22Rv1 (cell line): ENCODE measurements around the gene CHAT.

Experiments used
- H3K27ac ChIP-seq: fragments of 450-650 bp; 2 replicates; pipeline ENCODE4 v1.5.1; 2017
- ZFX ChIP-seq: fragments of 450-650 bp; IDR thresholded peaks from 2 replicates; pipeline ENCODE4 v1.6.1; 2017; ENCODE audit warnings: antibody characterized with exemption, borderline replicate concordance
- TF ChIP-seq, protein P1 (sequence below): fragments of 450-650 bp; IDR thresholded peaks from 2 replicates; pipeline ENCODE4 v1.5.1; 2017; ENCODE audit warnings: mild to moderate bottlenecking

CHAT gene

GRCh38 chr10:49609283-49610113 lies 4.3 kb upstream of the CHAT start:
- no peak overlapping the region for H3K27ac ChIP-seq
- TF ChIP-seq, protein P1, sequence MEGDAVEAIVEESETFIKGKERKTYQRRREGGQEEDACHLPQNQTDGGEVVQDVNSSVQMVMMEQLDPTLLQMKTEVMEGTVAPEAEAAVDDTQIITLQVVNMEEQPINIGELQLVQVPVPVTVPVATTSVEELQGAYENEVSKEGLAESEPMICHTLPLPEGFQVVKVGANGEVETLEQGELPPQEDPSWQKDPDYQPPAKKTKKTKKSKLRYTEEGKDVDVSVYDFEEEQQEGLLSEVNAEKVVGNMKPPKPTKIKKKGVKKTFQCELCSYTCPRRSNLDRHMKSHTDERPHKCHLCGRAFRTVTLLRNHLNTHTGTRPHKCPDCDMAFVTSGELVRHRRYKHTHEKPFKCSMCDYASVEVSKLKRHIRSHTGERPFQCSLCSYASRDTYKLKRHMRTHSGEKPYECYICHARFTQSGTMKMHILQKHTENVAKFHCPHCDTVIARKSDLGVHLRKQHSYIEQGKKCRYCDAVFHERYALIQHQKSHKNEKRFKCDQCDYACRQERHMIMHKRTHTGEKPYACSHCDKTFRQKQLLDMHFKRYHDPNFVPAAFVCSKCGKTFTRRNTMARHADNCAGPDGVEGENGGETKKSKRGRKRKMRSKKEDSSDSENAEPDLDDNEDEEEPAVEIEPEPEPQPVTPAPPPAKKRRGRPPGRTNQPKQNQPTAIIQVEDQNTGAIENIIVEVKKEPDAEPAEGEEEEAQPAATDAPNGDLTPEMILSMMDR, result no peak
- no peak for TF ChIP-seq ZFX

GRCh38 chr10:49610114-49610457 lies 3.8 kb upstream of the CHAT start, which contains the start of gene SLC18A3:
TSS of gene SLC18A3 (plus strand) at chr10:49610310. CDS start at chr10:49610741, 431 bp downstream.
- H3K27ac ChIP-seq, result no peak within 1 kb of the TSS
- TF ChIP-seq, protein P1, result no peak
- no peak for TF ChIP-seq ZFX

DNA sequence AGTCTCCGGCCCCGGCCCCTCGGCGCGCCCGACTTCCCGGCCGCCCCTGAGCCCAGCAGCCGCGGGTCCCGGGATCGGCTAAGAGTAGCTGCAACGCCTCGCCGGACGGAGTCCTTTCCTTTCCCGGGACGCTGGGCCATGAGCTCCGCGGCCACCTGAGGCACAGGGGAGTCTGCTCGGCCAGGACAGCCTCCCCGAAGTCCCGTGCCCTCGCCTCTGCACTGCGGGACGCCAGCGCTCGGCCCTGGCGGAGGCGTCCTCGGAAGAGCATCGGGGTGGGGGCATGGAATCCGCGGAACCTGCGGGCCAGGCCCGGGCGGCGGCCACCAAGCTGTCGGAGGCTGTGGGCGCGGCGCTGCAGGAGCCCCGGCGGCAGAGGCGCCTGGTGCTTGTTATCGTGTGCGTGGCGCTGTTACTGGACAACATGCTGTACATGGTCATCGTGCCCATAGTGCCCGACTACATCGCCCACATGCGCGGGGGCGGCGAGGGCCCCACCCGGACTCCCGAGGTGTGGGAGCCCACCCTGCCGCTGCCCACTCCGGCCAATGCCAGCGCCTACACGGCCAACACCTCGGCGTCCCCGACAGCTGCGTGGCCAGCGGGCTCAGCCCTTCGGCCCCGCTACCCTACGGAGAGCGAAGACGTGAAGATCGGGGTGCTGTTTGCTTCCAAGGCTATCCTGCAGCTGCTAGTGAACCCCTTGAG lies 3.2 kb upstream of the CHAT start:
- TF ChIP-seq ZFX, result no peak
- TF ChIP-seq, protein P1, result no peak
- H3K27ac ChIP-seq, result no peak overlapping the region

DNA sequence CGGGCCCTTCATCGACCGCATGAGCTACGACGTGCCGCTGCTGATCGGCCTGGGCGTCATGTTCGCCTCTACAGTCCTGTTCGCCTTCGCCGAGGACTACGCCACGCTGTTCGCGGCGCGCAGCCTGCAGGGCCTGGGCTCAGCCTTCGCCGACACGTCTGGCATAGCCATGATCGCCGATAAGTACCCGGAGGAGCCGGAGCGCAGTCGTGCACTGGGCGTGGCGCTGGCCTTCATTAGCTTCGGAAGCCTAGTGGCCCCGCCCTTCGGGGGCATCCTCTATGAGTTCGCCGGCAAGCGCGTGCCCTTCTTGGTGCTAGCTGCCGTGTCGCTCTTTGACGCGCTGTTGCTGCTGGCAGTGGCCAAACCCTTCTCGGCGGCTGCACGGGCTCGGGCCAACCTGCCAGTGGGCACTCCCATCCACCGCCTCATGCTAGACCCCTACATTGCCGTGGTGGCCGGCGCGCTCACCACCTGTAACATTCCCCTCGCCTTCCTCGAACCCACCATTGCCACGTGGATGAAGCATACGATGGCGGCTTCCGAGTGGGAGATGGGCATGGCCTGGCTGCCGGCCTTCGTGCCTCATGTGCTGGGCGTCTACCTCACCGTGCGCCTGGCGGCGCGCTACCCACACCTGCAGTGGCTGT lies 2.5 kb upstream of the CHAT start:
- H3K27ac ChIP-seq, result no peak overlapping the region
- TF ChIP-seq, protein P1, result no peak
- no peak for TF ChIP-seq ZFX

DNA sequence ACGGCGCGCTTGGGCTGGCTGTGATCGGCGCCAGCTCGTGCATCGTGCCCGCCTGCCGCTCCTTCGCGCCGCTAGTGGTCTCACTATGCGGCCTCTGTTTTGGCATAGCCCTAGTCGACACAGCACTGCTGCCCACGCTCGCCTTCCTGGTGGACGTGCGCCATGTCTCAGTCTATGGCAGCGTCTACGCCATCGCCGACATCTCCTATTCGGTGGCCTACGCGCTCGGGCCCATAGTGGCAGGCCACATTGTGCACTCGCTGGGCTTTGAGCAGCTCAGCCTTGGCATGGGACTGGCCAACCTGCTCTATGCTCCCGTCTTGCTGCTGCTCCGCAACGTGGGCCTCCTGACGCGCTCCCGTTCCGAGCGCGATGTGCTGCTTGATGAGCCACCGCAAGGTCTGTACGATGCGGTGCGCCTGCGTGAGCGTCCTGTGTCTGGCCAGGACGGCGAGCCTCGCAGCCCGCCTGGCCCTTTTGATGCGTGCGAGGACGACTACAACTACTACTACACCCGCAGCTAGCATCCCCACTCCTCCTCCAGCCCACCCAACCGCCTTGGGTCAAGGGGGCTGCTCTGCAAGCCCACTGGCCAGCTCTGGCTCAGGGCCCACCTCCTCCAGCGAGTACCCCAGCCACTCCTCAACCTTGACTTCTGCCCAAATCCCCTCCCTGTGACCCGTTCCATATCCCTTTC lies 1.9 kb upstream of the CHAT start:
- TF ChIP-seq, protein P1, result no peak
- no peak for TF ChIP-seq ZFX

GRCh38 chr10:49612513-49613164 lies 1.2 kb upstream of the CHAT start:
- TF ChIP-seq ZFX, result no peak
- TF ChIP-seq, protein P1, result no peak
- H3K27ac ChIP-seq, result no peak overlapping the region

More for the DNA sequence above, 1.9 kb upstream of the CHAT start:
- no peak overlapping the region for H3K27ac ChIP-seq
